Measurements from ENCODE around the gene TRMT1.

TRMT1 gene

DNA sequence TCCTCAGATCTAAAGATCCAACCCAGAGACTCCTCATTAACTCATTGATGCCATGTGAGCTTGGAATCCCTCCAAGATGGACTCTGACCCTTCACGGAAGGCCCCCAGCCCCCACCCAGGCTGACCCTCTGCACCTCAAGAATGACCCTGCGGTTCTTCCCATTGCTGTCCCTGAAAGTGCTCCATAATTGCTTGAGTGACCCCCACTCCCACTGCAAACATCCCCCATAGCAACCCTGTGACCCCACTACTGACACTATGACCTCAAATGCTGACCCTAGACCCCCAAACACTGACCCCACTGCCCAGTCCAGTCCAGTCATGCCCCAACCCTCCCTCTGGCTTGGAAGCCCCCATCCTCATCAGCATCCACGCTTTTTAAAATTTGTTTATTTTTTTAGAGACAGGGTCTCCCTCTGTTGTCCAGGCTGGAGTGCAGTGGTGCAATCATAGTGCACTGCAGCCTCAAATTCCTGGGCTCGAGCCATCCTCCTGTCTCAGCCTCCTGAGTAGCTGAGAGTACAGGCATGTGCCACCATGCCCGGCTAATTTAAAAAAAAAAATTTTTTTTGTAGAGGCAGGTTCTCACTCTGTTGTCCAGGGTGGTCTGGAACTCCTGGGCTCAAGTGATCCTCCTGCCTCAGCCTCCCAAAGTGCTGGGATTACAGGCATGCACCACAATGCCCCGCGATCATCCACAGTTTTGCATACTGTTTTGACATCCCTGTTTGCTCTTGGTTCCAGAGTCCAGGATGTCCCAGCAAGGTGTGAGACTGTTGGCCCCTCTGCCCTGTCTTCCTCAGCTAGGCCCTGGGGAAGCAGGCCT, 14.7 kb downstream of the TRMT1 start:
- no peak for DNase-seq

DNA sequence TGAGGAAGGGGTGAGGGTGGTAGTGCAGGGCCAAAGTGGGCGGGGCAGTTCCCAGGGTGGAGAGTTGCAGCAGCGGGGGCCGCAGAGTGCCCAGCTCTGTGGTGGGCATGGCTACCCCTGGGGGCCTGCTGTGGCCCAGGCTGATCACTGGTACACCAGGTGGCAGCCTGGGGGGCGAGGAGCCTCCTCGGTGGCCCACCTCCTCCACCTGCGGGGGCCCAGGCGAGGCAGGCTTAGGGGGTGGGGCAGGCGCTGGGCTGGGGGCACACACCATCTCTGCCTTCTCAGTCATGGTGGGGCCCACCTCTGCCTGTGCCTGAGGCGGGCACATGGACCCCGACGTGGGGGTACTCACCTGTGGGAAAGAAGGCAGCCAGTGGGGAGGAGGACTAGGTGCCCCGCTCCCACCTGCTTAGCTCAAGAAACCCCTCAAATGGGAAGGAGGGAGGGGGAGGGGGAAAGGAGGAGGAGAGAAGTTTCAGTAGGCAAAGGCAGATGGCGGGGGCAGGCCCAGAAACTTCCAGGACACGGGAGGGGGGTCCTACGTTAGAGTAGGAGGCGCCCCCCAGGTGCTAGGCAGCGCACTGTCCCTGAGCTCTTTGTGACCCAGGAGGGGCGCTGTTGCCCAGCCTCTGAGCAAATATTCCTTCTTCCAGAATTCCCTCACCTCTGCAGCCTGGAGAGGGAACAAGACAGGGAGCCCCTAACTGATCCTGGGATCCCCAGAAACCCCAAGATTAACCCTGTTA, 15.5 kb downstream of the TRMT1 start:
- no peak for DNase-seq

DNA sequence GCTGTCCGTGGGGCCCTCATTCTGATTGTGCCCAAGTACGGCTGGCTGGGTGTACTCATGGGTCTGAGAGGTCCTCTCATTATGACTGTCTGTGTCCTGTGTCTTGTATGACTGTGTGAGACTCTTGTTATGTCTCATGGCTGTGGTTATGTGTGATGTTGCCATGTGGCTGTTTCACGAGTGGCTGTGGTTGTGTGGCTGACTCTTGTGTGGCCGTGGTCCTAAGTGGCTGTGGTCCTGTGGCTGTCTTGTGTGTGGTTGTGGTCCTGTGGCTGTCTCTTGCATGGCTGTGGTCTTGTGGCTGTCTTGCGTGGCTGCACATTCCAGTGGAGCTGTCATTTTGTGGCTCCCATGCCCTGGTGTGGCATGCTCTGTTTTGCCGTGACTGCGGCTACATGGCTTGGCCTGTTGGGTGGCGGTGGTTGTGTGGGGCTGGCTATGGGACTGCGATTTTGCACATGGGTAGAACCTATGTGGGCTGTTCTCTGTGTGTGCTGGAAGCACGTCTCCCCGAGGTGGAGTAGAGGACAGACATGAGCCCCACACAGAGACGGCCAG, 16.4 kb downstream of the TRMT1 start:
- no peak for DNase-seq

DNA sequence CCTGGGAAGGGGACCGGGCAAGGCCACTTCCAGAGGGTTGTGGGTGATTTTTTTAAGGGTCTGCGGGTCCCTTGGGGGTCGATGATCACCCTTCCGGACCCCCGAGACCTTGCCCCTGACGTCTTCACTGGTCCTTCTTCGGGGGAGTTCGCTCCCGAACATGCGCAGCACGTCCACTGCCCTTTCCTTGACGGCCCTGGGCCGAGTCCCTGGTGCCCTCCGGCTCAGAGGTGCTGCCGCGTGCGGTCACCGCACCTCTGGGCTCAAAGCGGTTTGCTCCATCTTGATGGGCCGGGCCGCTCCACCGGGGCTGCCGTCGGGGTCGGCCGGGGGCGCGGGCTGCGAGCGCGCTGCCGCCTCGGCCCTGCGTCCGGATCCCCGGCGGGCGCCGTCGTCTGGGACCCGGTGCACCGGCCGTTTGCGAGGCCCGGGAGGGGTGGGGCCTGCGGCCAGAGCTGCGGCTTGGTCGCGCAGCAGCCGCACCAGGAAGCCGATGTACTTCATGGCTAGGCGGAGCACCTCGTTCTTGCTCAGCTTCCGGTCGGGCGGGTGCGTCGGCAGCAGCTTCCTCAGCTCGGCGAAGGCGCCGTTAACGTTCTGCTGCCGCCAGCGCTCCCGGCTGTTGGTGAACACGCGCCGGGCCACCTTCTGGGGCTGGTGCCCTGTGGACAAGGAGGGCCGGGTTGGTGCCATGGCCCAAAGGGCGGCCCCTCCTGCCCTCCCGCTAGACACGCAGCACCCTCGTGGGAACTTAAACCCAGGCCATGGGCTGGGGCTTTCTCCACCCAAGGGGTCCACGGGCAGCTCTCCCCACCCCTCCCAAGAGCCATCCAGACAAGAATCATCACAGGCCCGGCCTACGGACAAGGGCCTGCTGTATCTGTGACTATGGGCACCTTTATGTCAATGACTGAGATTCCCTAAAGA, 17.2 kb downstream of the TRMT1 start:
- DNase-seq = no peak

DNA sequence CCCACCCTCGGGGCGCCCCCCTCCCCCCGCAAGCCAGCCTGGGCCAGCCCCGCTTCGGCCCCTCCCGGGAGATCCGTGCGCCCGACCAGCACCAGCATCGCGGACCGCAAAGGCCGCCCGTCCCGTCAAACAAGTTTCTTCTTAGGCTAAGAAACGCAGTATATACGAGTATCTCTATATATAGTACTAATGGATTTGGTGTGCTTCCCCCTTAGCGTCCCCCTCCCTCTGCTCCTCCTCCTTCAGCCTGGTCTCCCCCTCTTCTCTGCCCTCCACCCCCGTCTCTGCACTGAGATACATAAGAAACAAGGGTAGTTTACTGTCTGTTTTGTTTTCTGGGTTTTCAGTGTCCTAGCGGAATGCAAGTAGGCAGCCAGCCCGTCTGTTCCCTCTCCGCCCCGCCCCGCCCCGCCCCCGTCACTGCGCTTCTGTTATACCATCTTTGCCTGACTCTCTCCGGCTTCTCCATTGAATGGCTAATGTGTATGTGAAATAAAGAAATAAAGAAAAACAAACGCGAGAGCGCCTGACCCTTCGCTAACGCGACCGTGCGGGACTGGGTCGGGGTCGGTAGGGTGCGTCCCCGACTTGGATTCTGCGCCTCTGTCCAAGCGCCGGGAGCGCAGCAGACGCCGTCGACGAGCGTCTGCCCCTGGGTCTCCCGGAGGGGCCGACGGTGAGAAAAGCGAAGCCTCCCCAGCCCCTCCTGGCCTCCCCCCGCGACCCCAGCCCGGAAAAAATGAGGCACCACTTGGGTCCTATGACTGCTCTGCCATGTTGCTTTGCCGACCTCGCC, 18.1 kb downstream of the TRMT1 start:
- peak; percentile 61 for DNase-seq

DNA sequence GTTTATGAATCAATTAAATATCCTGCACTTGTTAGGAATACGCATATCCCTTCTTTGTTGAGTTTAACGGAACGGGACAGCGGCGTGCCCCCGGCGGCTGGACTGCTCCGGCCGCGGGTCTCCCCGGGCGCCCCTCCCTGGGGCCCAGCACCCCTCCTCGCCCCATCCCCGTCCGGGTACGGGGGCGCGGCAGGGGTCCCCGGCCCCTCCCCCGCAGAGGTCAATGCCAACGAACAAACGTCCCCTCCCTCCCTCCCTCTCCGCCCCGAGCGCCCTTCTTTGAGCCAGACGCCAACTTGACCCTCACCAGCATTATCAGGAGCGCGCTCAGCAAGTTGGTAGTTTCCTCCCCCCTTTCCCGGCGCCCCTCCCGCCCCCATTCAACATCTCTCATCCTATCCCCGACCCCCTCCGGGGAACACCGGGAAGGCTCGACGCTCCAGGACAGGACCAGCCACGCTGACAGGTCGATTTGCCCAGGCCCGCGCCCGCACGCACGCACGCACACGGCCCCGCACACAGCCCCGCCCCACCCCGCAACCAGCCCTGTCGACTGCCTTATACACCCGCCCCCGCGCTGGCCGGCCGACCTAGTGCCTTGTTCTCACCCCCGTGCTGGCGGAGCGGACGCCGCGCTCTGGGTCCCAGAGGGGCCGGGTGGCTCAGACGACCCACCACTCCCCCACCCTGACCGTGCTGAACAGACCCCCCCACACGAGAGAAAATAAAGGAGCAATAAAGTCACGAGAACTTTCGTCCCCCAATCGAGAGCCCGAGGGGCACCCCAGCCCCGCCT, 18.9 kb downstream of the TRMT1 start:
- no peak for DNase-seq

DNA sequence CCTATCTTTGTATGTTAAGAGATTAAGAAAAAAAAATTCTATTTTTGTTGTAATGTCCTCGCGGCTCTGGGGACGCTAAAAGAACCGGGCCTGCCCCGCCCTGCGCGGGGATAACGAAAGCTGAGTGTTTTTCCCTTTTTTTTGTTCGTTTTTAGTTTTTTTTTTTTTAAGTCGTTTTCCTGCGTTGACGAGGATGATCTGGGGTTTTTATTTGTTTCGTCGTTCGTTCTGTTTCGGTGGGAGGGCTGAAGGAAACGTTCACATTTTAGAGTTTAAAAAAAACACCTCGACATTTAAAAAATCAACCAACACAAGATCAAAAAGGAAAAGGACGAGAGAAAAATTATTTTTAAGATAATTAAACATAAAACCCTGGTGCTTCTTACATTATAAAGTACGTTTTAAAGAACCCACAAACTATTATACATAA, 19.5 kb downstream of the TRMT1 start:
- no peak for DNase-seq

DNA sequence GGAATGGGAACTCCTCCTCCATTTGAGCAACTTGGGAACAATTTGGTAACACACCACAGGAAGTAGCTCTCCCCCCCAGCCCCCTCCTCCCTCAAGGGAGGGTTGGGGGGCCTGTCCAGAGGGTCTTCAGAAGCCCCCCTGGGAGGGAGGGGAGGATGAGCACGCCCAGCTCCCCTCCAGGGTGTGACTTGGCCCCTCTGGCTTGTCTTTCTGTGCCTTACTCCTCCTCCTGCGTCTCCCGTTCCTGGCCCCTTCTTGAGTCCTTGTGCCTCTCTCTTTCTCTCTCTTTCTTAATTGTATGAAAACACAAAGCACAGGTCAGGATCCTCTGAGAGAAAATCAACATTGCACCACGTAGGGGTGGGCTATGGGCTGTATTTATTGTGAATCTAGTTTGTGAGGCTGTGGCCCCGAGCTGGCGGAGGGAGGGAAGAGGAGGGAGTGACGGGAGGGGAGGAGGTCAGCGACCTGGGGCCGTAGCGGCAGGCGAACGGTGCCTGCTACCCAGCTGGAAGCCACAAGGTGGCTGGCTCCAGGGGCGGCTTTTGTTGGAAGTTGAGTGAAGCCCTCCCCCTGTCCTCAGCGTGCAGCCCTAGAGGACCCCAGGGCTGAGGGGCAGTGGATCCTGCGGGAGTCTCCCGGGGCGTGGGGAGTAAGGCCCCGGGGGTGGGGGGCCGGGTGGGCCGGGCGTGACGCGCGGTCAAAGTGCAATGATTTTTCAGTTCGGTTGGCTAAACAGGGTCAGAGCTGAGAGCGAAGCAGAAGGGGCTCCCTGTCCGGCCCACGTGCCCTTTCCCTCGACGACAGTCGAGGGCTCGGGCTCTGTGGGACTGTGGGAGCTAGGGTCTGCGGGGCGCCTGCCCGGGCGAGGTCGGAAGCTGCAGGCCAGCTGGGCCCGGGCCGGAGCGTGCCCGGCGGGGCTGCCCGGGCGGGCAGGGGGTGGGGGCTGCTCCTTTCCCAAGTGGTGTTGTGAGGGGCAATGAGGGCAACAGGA, 20.3 kb downstream of the TRMT1 start:
- DNase-seq = no peak

DNA sequence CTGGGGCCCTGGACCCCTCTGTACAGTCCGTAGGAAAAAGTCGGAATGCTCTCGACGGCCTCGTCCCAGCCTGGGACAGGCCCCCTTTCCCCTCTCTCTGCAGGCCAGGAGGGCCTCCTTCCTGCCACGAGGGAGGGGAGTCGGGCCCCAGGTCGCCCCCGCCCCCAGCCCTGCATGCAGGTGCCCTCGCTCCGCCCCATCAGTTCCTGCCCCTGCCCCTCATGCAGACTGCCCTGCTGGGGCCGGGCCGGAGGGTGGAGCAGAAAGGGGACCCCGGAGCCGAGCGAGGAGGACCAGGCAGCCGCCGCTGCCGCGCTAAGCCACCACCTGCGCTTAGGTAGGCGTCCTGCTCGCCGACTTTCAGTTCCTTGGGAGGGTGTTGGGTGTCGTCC, 21.2 kb downstream of the TRMT1 start:
- no peak for DNase-seq

DNA sequence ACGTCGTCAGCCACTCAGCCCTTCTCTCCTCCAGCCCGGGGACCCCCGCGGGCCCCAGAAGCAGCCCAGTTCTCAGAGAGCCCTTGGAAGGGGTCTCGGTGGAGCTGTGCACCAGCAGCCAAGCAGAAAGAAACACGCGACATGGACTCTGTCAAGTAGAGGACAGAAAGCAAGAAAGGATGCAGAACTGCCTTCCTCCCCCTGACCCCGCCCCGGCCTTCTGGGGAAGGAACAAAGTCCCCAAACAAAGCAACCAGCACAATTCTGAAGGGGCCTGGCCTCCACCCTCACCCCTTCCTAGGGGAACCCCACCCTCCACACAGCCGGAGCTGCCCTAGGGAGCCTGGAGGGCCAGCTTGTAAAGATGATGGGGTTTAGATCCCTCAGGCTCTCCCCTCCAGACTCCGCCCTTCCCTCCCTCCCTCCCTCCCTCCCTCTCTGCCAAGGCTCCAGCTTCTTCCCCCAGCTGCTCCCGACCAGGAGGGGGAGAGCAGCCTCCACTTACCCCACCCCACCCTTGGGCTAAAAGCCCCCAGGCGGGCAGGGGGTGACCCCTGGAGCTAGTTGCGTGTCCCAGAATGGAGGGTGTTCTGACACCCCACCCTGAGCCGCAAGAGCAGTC, 21.7 kb downstream of the TRMT1 start:
- DNase-seq = peak; percentile 26

DNA sequence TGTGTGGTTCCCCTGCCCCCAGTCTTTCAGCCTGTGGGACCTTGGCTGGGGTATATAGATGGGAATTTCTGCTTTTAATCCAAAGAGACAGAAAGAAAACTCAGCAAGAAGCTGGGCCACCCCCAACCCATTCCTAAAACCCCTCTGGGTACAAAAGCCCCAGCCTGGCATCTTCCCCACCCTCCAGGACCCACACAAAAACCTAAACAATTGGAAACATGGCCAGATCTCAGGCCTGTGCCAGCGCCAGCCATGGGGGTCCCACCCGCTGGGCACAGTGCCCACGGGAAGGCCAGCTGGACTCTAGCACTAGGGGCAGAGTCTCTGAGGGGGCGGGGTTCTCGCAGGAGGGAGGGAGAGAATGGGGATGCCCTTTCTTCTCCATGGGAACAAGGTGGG, 22.4 kb downstream of the TRMT1 start:
- no peak for DNase-seq

DNA sequence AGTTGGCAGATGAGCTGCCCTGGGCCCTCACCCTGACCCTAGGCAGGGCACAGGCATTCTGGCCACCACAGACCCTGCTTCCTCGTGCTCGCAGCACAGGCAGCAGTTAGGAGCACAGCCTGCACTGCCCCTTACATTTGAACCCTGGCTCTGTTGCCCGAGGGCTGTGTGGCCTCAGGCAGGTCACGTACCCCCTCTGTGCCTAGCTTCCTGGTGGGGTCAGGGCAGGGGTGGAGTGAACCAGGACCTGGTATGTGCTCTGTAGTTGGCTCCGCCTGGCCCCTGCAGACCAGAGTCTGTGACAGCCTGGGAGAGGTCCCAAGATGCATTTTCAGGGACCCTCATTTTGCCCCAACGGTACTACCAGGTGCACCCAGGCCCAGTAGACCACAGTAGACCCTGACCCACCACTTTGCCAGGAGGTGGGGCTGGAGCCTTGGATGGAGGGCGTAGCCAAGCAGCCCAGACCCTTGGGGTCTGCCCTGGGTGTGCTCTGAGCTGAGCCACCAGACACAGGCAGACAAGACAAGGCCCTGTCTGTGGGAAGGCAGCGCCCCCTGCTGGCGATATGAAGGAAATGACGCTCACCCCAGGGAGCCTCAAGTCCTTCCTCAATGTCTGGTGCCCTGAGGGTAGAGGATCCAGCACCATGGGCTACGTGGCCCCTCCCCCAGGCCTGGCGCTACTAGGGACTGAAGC, 23.0 kb downstream of the TRMT1 start:
- DNase-seq = peak; percentile 83

DNA sequence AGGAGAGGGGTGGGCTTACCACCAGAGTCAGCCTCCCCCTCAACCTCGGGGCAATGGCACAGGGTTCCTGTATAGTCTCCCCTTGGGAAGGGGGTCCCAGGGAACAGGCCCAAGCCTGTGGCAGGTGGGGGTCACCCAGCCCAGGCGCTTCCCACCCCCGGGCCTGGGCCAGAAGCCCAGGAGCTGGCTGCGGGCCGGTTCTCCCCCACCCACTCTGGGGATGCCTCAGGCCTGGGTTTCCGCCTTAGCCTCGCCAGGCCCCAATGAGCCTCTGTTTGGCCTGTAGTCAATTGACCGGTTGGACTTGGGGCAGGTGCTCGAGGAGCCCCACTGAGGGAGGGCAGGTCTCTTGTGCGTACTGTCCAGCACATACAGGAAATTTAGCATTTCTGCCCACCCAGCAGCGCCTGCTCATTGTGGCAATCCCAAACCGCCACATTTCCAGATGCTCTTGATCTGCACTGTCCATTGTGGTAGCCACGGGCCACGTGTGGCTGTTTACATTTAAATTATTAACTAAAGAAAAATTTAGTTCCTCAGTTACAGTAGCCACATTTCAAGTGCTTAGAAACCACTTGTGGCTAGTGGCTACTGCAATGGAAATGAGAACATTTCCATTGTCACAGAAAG, 23.8 kb downstream of the TRMT1 start:
- DNase-seq = no peak

DNA sequence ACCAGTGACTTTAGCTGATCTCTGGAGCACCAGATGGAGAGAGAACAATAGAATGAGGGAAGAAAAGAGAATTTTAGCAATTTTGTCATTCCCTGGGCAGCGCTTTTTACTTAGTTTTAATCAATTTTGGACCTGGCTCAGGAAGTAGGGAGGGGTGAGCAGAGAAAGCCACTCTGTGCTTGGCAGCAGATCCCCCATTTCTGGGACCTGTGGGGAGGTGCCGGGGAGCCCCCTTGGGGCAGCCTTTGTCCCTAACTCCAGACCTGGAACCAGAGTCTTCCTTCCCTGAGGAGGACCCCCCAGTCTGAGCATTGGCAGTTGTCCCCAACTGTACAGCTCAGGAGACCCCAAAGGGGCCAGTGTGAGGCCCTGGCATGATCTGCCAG, 24.4 kb downstream of the TRMT1 start:
- no peak for DNase-seq

DNA sequence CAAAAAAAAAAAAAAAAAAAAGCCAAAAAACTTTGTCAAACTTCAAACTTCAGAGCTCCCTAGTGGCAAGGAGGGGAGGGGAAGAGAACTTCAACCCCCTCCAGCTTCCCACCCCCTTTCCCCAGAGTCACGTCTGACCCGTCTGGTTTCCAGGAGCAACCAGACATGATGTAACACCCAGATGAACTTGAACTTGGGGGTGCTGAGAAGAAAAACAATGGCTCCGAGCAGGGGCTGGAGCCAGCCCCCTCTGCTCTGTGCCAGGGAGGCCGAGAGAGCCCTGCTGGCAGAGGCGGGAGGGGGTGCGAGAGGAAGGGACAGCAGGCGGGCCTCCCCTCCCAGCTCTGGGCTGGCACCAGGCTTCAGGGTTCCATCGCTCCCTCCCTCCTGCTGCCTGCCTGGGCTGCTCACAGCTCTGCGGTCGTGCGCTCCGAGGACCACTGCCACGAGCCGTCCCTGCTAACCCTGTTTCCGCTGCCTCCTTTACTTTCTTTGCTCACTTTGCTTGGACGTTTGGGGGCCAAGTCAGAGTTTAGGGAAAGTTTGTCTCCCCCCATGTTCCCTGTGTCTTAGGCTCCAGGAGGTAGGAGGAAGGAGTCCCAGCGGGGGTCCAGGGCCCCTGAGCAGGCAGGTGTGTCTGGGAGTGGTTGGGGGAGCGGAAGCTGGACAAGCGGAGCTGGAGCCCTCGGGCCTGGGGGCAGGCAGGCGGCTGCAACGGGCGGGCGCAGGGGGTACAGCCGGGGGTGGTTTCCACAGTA, 25.0 kb downstream of the TRMT1 start:
- DNase-seq = no peak

DNA sequence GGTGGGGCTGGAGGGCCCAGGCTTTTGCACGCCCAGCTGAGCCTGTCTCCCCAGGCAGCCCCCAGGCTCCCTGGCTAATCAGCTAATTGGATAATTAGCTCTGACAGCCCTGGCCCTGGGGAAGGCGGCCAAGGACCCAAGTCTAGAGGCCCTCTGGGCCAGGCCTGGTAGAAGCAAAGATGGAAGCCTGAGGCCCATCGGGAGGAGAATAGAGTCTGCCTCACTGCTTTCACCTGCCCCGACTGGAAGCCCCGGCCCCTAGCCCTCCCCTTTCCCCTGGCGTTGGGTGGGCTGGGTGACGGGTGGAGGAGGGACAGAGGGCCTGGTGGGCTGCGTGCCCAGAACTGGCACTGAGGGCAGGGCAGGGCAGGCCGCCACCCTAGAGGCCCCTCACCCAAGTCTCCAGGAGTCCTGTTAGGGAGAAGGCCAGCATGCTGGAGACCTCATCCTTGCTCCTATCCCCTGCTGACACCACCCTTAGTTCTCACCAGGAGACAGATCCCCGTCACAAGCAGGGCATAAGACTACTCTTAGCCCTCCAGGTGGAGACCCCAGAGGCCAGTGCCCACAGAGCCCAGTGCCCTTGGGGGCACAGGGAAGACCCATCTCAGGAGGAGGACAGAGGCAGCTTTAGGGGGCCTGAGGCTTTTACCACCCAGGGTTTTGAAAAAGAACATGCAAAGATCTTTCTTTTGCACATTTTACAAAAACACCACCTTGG, 25.9 kb downstream of the TRMT1 start:
- DNase-seq = no peak
